HG03432 (cell line): ENCODE data around the gene RPL22.
A peak's percentile ranks its signal among the peaks of the same experiment; 100 is the strongest.
"Not testable (repeated sequence)": the region's sequence is repeated elsewhere in the genome, so short reads cannot be mapped to it uniquely, and the experiment has no call there.

Experiments
- ATAC-seq: cut with Tn5 transposase; IDR thresholded peaks from one replicate; pipeline ENCODE4 v1.9.1; 2021; ENCODE audit warnings: mild to moderate bottlenecking, moderate library complexity; ENCODE audit not compliant: unreplicated experiment

The RPL22 gene

DNA sequence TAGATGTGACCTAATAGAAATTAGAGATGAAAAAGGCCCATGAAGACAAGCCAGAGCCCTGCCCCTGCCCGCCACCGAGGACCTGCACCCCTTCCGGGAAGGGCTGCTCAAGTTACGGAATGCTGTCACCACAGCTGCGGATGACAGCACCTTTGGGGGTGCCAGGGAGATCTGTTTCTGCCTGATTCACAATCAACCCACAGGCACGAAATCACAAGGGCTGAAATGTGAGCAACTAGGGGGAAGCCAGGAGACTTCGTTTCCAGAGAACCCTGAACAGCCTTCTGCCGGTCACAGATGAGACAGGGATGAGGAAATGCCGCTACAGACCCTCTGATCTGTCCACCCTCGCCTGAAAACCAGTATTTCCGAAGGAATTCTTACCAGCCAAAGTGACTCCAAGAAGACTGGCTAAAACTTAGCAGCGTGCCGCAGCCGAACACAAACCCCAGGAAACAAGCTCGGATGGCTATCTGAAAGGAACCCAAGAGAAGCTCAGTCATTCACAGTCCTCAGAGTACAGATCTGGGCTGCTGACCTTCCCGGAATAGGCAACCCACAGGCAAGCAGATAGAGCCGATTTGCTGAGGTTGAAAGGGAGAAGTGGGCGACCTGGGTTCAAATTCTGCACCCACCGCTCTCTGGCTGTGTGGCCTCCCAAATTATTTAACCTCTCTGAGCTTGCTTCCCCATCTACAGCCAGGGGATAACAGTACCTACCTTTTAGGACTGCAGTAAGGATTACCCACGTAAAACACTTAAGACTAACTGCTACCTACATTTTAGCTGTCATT, 35.3 kb upstream of the RPL22 start:
- no peak for ATAC-seq

DNA sequence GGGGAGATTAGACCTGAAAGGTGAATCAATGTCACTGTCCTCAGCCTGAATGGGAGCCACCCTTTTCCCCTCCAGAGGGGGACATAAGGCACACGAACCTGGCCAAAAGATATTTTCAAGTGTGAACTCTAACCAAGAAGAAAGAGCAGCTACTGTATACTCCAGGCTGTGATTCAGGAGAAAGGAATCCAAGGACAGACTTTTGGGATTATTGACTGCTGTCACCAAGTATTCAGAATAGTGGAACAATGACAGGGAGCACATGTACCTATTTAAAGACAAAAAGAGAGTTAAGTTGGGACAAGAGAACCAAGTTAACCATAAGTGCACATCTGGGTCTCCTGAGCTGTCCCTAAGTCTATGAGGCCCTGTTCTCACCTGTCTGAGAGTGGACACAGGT, 34.0 kb upstream of the RPL22 start:
- no peak for ATAC-seq

DNA sequence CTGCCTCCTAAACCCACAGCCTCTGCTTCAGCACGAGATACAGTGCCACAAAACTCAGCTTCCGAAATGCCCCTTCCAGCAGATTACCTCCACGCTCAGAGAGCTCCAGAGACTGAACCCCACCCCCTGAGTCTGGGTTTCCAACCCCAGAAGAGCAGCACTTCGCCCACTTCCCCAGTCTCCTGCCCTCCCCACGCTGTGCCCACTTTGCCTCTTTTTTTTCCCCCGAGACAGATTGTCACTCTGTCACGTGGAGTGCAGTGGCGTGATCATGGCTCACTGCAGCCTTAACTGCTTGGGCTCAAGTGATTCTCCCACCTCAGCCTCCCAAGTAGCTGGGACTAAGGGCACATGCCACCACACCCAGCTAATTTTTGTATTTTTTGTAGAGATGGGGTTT, 26.3 kb upstream of the RPL22 start:
- ATAC-seq, result no peak

DNA sequence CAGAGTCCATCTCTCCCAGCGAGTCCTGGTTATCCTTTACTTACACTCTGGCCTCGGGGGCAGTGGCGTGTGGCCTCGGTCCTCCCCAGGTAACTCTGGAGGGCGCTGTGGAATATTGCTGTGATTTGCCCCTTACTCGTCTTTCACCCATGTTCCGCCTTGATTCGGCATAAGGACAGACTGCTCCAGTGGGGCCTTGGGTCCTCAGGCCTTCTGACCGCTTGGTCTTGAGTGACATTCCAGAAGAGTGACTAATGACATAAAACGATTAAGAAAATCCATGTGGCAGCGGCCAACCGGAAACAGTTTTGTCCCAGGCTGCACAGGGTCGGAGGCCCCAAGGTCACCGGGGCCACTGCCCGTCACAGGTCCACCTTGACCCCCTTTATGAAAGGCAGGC, 25.3 kb upstream of the RPL22 start:
- ATAC-seq, result no peak

DNA sequence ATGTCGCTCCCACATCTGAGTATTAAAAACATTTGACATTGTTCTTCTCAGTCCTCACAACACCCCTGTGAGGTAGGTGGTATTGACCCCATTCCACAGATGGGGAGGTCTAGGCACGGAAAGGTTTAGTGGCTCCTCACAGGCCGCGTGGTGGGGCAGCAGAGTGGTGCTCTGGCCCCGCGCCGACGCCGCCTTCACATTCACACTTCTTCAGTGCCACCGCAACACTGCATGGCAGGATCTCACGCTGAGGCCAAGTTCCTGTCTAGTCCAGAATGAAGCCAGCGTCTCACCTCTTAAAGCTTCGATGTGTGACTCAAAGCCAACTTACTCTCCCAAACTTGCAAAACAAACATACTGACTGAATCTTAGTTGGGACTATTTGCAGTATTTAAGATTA, 24.2 kb upstream of the RPL22 start:
- no peak for ATAC-seq

DNA sequence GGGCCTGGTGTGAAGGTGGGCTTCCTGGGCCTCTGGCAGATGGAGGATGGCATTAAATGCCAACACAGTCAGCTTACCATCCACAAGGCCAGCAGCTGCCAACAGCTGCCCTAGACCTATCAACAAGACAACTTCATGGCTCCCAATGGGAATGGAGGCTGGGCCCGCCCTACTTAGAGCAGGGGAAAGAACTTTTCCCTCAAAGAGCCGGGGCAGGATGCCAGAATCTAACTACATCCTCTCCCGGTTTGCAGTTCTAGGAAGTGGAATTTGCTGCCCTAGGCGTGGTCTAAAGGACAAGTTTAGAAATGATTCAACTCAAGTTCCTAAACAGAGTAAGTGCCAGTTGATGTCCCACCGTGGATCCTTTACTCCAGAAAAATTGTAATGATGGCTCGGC, 23.2 kb upstream of the RPL22 start:
- ATAC-seq, result no peak

DNA sequence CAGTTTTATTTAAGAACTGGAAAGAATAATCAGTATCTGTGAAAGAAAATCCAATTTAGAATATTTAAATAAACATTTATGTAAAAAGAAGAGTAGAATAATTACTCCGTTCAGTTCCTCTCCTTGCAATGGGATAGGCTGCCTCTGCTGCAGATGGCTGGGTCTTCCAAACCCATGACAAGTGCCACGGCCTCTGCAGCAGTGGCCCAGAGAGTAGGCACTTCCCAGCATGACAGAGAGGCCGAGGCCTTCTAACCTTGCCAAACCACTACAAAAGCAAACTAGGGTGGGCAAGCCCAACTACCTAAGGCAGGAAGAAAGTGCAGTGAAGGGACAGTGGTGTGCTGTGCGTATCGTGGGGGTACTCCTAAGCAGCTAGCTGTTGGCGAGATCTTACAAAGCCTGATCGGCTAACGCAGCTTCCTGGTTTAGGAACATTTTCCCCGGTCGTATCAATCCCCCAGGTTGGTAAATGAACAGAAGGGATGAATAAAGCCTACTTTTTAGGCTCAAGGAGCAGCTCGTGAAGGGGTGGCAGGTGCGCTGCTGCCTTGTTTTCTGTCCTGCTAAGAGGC, 21.9 kb upstream of the RPL22 start:
- ATAC-seq, result no peak

DNA sequence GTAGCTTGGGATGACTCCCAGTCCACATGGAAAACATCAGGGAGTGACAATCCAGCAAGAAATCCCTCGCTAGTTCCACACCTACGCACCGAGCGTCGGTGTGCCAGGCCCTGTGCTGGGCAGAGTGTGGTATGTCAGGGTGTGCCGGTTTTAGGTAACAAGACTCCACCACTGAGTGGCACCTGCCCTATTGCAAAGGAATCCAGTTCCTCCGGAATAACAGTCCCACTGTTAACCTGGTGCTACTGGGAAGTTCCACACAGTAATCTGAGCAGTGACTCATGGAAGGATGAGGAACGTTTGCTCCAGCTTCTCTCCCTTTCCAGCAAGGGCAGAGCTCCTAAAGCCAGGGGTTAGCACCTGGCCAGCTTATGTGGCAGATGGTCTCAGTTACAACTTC, 20.8 kb upstream of the RPL22 start:
- ATAC-seq, result no peak

DNA sequence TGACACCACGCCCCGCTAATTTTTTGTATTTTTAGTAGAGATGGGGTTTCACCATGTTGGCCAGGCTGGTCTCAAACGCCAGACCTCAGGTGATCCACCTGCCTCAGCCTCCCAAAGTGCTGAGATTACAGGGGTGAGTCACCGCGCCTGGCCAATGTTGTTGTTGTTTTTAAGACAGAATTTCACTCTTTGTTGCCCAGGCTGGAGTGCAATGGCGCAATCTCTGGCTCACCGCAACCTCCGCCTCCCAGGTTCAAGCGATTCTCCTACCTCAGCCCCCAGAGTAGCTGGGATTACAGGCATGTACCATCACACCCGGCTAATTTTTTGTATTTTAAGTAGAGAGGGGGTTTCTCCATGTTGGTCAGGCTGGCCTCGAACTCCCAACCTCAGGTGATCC, 20.2 kb upstream of the RPL22 start:
- ATAC-seq, result not testable (repeated sequence)

DNA sequence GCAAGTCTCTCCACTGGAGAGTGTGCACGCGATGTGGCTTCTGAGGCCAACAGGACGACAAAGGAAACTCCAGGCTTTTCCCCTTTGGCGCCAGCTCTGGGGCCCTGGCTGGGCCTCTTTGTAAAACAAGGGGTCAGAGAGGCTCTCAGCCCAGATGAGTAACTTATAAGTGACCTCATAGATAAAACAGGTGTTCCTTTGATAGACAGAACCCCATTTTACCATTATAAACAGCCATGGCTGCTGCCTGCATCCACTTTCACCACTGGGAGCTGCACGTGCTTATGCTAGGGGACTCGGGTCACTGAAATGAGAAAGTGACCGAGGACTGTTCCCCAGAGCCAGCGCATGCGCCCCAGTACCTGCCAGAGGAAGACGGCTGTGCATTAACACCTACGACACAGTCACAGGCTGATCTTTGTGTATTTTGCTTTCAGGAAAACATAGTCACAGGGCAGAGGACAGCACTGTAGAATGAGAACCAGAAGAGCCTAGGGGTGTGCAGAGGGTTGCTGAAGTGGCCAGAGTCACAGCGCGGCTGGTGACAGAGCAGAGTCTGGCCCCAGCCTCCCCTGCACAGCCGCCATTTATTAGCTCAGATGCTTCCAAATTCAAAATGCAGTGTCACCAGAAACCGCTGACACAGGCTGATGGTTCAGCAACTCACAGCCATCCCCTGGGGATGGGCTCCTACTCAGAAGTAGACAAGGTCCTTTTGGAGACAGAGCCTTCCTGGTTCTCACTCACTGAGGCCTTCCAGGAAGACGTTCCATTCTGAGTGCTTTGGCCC, 19.2 kb upstream of the RPL22 start:
- ATAC-seq, result no peak

DNA sequence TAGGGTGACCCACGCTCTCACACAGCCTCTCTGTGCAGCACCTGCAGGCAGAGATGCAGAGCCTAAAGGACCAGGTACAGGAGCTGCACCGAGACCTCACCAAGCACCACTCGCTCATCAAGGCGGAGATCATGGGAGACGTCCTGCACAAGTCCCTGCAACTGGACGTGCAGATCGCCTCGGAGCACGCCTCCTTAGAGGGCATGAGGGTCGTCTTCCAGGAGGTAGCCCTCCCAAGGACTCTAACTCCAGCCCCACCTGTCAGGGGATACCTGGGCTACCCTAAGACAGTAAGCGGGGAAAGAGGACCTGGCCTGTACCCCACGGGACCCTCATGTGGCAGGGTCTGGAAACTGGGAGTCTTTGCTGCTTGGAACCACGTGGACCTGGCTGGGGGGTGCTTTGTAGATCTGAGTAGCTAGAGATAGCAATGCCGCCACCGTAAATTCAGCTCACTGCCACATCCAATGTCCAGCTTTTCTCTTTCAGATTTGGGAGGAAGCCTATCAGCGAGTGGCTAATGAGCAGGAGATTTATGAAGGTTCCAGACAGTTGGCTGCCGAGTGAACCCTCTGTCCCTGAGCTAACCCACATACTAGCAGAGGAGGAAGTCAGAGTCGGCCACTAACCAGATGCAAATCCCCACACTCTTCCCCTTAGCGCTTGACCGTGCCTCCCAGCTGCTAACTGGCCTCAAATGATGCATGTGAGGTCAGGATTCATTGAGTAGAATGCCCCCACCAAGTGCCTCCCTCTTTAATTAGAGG, 13.0 kb upstream of the RPL22 start:
- no peak for ATAC-seq

DNA sequence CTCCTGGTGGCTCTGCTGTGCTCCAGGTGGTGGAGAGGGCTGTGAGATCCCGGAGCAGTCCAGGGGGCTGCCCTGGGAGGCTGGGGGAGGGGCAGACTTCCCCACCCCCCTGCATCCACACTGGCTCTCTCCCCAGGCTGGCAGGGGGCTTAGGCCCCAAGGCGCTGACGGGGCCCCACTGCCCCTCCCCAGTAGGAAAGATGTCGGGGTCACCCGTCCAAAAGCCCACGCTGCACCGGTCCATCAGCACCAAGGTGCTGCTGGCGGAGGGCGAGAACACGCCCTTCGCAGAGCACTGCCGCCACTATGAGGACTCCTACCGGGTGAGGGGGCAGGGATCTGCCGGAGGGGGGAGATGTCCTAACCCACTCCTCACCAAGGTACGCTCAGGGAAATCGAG, 12.3 kb upstream of the RPL22 start:
- no peak for ATAC-seq

DNA sequence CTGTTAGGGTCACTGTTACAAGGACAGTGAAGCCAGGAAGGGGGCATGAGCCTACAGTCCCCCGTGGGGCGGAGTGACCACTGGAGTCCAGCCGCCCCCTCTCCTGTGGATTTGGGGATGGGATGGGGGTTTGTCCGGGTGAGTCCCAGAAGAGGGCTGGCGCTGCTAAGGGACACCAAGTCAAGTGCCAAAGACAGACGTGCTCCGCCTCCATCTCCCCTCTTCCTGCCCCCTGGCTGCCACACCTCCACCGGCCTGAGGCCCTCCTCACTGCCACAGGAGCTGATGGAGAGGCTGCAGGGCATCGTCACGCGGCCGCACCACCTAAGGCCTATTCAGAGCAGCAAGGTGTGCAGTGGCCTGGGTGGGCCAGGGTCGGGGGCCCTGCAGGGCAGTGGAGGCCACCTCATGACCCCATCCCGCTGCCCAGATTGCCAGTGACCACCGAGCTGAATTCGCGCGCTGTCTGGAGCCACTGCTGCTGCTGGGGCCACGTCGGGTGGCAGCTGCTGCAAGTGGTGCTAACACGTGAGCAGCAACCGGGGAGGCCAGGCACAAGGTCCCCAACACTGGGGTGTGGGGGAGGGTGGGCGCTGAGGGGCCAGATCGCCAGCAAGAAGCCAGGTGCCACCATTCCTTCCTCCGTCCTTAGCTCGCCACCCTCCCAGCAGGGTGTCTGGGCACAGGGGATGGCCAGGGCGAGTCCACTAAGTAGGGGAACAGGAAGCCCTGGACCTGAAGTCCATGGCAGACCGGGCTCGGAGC, 11.4 kb upstream of the RPL22 start:
- no peak for ATAC-seq

DNA sequence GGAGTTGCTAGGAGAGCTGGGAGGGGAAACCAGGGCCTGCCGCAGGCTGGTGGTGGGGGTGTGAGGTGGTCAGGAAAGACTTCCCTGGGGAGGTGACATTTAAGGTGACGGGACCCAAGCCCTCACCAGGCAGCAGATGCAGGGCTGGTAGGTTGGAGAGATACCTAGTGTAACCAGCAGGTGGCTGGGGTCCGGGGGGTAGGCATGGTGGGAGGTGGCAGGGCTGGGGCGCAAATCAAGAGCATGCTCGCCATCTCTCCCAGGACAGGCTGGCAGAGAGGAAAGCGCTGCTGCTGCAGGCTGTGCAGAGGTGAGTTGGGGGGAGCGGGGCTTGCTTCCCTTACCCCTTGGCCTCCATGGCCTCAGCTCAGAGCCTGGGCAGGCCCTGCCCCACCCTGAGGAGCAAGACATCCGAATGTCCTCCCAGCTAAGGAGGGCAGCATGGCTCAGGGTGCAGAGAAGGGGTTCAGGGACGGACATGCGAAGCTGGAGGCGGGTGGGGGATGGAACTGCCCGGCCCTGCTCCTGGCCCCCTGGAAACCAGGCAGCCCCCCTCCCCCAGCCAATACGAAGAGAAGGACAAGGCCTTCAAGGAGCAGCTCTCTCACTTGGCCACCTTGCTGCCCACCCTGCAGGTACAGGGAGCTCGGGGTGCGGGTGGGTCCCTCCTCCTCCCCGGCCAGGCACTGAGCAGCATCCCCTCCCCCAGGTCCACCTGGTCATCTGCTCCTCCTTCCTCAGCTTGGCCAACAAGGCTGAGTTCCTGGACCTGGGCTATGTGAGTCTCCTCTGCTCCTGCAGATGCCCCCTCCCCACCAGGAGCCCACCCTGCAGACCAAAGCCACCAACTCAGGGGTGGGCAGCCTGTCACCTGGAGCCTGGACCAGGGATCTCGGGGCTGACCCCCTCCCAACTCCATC, 10.5 kb upstream of the RPL22 start:
- no peak for ATAC-seq

DNA sequence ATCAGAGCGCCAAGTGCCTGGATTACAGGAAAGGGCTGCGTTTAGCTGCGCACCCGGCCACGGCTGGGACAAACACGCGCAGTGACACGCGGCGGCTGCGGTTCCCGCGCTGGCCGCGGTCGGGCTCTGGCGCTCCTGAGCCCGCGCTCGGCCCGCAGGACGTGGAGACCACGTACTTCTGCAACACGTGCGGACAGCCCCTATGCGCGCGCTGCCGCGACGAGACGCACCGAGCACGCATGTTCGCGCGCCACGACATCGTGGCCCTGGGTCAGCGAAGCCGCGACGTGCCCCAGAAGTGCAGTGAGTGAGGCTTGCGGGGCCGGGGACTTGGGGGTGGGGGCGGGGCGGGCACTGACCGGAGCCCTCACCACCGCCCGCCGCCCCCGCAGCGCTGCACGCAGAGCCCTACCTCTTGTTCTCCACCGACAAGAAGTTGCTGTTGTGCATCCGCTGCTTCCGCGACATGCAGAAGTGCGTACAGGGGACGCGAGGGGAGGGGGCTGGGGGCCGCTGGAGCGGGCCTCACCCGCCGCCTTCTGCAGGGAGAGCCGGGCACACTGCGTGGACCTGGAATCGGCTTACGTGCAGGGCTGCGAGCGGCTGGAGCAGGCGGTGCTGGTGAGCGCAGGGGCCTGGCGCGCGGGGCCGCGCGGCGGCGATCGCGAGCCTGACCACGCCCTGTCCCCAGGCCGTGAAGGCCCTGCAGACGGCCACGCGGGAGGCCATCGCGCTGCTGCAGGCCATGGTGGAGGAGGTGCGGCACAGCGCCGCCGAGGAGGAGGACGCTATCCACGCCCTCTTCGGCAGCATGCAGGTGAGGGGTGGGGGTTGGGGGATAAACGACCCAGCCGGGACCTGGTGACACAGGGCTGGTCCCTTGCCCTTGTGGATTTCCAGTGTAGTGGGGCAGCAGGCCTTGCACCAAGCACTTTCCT, 9.6 kb upstream of the RPL22 start:
- ATAC-seq, result peak; percentile 28

DNA sequence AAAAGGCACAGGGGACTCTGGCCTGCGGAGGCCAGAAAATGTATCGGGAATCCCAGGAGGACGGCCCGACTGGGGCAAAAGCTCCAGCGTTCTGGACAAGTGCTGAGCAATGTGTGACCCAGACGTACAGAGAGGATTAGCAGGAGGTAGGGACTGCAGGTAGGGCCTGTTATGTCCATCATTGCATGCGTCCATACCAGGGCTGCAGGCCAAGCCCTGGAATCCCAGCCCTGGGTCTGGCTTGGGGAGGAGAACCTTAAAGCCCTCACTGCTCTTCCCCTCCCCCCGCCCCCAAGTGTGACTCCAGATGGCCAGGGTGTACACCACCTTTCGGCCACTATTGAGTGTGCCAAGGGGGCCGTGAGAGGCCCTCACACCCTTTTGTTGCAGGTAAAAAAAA, 8.5 kb upstream of the RPL22 start:
- ATAC-seq, result no peak

DNA sequence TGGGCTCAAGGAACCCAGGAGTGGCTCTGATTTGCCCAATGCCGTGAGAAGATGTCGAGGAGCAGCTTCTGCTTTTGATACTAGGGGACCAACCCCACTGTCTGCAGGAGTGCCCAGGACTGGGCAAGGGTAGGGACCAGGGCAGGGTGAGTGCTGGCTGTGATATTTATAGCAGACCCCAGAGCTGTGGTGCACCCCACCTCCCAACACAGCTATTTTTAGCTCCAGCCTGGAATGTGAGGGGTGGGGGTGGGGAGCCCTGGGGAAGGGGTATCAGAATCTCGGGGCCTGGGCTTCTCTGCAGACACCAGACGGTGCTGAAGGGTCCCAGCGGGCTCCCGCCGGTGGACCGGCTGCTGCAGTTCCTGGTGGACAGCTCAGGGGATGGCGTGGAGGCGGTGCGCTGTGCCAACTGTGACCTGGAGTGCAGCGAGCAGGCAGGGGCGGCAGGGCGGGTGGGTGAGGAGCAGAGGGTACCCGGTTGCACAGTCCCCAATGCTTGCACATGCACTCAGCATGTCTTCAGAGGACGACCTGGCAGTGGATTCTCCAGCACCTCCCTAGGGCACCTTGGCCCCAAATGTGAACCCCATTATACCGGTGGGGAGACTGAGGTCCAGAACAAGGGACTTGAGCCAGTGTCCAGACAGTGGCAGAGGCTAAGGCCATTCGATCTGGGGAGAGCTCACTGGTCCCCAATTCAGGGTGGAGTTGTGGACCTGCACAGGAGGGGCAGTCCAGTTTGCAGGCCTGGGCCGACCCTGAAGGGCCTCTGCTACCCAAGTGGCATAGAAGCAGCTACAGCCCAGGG, 7.9 kb upstream of the RPL22 start:
- ATAC-seq, result no peak

DNA sequence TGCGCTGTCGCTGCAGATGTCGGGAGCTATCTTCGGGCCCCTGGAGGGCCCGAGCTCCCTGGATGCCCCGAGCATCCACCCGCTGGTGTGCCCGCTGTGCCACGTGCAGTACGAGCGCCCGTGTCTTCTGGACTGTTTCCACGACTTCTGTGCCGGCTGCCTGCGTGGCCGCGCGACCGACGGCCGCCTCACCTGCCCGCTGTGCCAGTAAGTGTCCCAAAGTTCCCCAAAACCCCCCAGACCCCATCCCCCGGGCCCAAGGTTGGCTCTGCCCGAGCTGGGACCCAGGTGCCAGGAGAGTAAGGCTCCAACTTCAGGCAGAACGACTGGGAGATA, 7.1 kb upstream of the RPL22 start:
- no peak for ATAC-seq
